A673 (cell line): ENCODE measurements around the gene DXO.
"Not testable (repeated sequence)": the region's sequence is repeated elsewhere in the genome, so short reads cannot be mapped to it uniquely, and the experiment has no call there.

Source experiments
- CTCF ChIP-seq: fragments of 300-800, 200-600 bp; sonication (generic); conservative IDR thresholded peaks from 2 replicates; pipeline ENCODE4 v1.5.1; 2017; ENCODE audit warnings: low read depth, mild to moderate bottlenecking, antibody characterized with exemption, low read length, moderate library complexity, mixed read lengths
- EZH2 ChIP-seq: fragments of 200-600 bp; sonication (generic); IDR thresholded peaks from 2 replicates; pipeline ENCODE4 v1.6.1; 2017; ENCODE audit warnings: borderline replicate concordance, low read depth, mild to moderate bottlenecking, mixed read lengths, antibody characterized with exemption, low read length; ENCODE audit not compliant: poor library complexity, severe bottlenecking

- not testable (repeated sequence) for TF ChIP-seq CTCF, EZH2
These were observed 36.1 kb upstream of the DXO start for GRCh38 chr6:32008037-32008436.
